GM18502 (cell line): ENCODE data around the gene NPTX1.

Experiments used
- ATAC-seq: cut with Tn5 transposase; IDR thresholded peaks from one replicate; pipeline ENCODE4 v1.9.1; 2021; ENCODE audit warnings: mild to moderate bottlenecking; ENCODE audit not compliant: unreplicated experiment, poor library complexity

Gene NPTX1

DNA sequence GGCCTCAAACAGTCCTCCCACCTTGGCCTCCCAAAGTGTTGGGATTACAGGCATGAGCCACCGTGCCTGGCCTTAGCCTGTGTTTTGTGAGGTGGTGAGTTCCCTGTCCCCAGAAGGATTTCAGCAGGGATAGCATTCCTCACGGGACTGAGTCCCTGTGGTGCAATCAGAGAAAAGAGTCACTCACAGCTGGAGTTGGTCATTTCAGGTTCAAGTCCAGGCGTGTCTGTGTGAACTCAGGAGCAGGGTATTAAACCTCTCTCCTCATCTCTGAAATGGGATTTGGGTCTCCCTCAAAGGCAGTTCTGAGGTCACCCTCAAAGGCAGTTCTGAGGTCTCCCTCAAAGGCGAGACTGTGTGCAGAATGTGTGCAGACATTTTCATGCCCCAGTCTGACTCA lies 28.6 kb downstream of the NPTX1 start:
- ATAC-seq: no peak

DNA sequence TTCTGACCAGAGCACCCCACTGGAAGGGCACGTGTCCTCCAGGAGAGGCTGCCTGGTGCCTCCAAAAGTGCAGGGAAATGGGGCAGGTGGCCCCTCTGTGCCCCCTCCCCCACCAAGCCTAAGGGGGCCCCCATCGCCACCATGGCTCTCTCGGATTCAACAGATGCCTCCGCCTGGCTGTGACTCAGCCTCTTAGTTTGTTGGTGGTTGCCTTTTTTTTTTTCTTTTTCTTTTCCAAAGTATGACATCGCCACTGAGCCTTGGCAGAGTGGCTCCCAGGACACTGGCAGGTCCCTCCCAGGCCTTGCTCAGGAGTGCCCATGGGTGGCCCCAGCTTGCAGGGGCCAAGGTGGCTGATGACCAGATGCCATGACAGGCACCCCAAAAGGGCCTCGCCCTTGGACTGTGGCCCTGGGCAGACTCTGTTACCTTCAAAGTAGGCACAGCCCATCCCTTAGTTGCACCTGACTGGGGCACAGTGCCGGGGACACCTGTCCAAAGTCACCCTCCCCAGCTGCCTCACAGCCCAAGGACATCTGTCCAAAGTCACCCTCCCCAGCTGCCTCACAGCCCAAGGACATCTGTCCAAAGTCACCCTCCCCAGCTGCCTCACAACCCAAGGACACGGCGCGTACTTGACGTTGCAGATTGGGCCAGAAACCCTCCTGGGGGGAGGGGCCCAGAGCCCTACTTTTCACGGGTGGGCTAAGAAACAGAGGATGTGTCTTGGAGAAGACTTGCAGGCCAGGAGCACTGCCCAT lies 29.6 kb downstream of the NPTX1 start:
- ATAC-seq: no peak

DNA sequence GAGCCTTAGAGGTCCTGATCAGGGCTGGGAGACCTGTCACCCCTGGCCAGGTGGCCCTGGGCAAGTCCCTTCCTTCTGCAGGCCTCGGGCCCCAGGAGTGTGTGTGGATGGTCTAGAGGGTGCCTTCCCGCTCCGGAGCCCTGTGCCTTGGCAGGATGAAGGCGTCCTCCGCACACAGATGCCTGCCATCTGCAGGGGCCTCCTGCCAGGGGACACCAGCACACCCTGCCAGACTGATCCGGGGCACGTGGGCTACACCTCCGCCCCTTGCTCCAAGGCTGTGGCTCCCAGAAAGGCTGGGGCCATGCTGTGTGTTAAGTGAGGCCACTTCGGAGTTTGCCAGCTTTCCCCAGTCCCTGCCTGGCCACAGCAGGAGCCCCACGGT lies 30.7 kb downstream of the NPTX1 start:
- ATAC-seq: no peak

DNA sequence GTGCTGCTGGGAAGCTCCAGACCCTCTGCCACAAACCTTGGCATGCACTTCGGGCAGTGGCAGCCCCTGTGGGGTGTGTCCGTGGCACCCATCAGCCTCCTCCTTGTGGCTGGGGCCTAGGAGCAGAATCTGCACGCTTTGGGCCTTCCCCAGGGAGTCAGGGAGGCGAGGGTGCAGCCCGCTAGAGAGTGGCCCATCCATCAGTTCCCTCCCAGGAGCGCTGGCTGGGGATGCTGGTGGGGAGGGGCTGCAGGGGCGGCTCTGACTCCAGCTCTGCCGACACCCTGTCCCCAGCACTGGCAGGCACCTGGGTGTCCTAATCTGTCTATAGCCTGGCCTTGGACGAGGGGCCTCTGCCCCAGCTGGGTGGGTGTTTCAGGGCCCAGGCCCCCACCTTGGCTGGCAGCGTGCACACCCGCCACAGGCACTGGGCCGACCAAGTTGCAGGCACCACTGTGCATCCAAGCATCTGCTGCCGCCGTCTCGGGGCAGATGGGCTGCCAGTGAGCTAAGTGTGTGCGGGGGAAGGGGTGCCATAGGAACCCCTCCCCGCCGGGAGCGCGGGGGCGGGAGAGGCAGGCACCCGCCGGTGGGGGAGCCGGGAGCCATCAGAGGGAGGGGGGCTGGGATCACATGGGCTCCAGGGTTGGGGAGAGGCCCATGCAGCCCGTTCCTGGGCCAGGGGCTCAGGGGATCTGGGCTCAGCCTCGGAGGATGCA lies 31.2 kb downstream of the NPTX1 start:
- ATAC-seq: no peak

DNA sequence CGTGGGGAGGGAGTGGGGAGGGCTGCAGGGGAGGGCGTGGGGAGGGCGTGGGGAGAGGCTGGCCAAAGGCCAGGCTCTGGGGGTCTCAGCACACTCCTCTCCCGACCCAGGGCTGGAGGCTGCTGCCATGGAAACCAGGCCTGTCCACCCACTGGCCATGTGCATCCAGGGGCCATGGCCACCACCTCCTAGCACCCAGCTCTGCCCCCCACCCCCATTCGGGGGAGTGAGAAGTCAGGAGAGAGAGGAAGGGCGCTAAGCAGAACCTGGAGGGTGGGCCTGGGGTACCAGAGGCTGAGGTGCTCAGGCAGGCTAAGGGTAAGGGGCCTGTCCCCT lies 31.8 kb downstream of the NPTX1 start:
- no peak for ATAC-seq

DNA sequence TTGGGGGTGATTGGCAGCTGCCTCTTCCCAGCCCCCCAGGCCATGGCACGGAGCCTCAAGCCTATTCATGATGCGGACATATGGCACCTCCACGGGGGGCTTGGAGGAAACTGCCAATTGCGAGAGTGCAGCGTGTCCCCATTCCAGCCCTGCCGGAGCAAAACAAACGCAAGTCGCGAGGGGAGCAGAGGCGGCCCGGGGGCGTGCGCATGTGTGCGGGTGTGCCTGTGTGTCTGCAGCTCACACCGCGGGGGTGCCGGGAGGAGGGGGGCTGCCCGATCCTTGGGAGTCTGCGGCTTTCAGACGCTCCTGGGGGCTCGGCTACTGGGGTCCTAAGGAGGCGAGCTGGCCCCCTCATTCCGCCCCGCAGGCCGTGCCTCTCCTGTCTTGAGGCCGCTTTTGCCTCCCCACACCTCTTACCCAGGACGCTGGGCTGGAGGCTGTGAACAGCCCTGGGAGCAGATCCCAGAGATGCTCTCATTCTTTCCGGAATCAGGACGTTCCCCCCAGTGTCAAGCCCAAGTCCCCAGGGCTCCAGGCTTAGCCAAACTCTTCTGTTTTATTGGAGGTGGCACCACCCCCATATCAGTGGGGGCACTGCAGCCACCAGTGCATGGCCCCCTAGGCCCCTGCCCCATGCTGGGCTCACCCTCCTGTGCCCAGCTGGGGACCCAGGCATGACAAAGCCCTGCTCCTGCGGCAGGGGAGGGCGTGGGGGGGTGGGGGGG lies 32.3 kb downstream of the NPTX1 start:
- no peak for ATAC-seq

DNA sequence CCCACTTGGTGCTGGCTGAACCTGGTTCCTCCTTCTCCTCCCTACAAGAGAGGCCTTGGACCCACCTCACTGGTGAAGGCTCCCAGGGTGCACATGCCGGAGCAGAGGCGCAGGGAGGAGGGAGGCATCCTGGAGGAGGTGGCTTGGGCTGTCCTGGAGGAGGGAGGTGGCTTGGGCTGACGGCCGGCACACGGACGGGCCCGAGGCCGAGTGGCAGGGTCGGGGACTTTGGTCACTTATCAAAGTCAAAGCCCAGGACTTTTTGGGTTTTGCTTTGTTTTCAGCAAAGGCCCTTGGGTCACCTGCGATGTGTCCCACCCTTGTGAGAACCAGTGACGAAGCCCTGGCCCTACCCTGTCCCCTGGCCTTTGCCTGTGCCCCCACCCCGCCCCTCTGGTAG lies 32.9 kb downstream of the NPTX1 start:
- no peak for ATAC-seq

DNA sequence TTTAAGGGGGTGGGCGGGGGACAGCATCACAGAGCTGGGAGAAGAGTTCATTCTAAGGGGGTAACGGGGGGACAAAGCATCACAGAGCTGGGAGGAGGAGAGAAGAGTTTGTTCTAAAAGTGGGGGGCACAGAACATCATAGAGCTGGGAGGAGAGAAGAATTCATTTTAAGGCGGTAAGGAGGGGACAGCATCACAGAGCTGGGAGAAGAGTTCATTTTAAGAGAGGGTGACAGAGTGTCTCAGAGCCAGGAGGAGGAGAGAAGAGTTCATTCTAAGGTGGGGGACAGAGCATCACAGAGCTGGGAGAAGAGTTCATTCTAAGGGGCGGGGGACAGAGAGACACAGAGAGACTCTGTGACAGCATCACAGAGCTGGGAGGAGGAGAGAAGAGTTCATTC lies 33.6 kb downstream of the NPTX1 start:
- no peak for ATAC-seq

DNA sequence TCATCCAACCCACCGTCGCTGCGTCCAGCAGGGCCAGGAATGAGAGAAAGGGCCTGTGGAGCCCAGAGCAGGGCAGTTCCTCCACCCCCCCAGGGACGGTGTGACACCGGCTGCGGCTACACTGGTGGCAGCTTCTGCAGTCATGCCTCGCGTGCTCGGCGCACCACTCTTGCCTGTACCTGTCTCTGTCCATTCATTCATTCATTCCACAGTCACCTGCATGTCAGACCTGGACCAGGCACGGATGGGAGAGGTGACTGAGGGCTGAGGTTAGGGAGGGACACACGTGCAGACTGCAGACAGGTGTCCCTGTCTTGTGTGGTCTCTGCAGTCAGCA lies 34.1 kb downstream of the NPTX1 start:
- no peak for ATAC-seq

DNA sequence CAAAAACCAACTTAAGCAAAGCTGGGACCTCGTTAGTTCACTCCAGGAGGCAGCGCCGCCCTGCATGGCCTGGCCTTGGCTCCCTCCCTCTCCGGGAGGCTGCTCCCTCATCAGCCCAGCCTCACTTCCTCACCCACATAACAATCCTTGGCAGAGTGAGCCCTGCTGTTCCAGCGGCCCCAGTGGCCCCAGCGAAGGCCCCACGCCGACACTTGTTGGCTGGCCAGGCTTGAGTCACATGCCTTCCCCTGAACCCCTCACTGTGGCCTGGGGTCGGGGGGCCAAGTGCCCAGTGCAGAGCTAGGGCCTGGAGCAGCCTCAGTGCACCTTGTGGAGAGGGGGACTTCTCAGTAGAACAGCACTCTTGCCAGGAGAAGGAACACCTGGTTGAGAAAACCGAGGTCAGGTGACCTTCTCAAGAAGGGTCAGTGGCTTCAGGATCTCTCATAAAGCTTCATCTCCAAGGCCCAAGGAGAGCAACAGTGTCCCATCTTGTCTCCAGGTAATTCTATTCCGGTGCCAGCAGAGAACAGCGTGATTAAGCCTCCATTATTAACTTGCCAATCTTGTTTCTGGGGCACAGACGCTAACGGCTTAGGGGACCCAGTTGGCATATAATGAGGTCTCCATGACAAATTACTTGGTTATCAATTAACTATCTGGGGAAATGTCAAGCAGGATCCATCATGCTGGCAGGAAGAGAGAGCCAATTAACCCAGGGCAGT lies 34.6 kb downstream of the NPTX1 start:
- ATAC-seq: no peak

DNA sequence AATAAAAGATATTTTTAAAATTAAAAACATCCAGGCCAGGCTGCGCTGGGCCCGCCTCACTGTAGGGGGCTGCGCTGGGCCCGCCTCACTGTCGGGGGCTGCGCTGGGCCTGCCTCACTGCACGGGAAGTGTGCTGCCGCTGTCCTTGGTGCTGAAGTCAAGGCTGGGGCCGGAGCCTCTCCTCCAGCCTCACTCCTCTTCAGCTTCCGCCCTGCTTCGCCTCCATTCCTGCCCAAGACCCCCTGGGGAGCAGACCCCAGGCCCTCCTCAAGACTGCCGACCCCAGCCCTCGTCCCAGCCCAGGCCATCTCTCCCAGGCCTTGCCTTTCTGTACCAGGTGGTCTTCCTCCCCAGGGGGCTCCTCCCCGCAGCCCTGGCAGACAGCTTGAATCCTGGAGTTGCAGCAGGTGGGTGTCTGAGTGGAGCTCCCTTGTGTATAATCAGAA lies 35.3 kb downstream of the NPTX1 start:
- no peak for ATAC-seq

DNA sequence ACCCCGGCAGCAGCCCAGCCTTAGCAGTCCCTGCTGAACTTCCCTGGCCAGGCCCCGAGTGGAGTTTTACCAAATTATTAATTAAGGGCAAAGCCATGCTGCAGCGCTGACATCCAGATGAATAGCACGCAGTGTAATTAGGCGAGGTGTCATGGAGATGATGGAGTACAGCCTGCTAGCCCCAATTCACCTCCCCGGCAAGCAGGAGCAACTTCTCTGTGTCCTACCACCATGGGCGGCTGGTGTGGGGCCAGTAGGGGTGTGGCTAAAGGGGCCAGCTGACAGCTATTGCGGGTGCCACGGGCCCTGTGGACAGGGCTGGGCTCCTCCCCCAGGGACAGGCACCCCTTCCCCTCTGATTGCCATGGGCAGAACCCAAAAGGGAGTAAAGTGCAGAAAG lies 36.9 kb downstream of the NPTX1 start:
- no peak for ATAC-seq

DNA sequence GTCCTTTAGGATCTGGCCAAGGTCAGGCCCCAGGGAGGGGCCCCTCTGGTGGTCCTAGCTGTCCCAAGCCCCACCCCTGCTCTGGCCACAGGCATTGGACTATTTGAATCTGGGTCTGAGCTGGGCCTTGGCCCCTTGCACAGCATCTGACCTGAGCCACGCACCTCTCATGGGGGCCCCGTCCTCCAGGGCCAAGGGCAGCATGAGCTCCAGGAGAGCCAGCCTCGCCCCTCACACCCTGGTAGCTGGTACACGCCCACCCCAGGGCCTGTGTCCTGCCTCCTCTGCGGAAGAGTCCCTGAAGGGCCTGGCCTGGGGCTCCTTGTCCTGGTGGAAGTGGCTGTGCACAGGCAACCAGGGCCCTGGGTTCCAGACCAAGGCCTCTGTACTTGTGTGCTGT lies 37.6 kb downstream of the NPTX1 start:
- ATAC-seq: no peak

DNA sequence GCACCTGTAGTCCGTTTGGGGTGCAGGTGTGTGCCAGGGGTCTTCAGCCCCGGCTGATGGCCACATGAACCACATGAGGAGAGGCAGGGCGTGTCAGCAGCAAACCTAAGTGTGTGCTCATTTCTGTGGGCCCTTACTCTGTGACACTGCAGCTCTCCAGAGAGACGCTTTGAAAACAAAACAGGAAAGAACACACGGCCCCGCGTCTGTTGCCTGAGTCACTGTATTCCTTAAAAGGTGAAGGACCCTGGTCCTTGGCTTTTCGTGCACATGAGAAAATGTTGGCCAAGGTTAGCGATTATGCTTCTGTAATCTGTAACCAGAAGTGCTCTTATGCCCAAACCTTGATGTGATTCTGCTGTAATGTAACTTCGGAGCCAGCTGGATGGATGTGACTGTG lies 38.9 kb downstream of the NPTX1 start:
- no peak for ATAC-seq

DNA sequence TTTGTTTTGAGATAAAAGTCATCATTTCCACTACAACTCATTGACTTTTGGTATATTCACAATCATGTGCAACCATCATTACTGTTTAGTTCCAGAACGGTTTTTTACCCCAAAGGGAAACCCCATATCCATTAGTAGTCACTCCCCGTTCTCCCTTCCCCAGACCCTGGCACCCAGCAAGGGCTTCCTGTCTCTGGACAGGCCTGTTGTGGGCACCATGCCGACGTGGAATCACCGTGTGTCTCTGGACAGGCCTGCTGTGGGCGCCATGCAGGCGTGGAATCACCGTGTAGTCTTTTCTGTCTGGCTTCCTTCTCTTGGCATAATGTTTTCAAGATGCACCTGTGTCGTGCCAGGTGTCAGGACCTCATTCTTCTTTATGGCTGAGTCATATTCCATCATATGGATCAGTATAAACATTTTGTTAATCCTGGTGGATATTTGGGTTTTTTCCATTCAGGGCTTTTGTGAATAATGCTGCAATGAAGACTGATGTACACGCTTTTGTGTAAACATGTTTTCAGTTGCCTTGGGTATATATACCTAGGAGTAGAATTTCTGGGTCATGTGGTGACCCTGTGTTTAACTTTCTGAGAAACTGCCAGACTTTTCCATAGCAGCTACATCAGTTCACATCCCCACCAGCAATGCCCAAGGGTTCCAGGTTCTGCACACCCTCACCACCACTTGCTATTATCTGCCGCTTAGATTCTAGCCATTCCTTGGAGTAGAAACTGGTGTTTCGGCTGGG lies 42.3 kb downstream of the NPTX1 start:
- no peak for ATAC-seq

DNA sequence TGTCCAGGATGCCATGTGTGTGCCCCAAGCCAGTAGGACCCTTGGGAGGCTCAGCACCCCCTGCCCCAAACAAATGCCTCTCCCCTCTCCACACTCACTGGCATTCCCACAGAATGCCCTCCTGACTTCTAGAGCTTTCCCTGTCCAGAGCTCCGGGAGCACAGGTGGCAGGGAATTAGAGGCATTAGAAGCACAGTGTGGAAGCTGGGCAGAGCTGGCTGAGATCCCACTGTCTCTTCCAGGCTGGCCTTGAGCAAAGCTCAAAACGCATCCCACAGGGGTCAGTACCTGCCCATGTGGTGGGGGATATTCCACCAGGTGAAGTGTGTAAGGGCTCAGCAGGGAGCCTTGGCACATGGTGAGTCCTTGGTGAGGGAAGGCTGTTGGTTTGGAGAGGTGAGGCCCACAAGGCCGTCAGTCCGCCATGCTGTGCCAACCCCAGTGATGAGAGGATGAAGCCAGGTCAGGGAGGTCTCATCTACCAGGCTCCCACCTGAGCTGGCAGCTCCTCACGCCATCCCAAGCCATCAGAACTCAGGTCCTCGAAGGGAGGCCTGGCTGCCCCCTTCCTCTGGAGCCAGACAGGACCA lies 43.4 kb downstream of the NPTX1 start:
- no peak for ATAC-seq

DNA sequence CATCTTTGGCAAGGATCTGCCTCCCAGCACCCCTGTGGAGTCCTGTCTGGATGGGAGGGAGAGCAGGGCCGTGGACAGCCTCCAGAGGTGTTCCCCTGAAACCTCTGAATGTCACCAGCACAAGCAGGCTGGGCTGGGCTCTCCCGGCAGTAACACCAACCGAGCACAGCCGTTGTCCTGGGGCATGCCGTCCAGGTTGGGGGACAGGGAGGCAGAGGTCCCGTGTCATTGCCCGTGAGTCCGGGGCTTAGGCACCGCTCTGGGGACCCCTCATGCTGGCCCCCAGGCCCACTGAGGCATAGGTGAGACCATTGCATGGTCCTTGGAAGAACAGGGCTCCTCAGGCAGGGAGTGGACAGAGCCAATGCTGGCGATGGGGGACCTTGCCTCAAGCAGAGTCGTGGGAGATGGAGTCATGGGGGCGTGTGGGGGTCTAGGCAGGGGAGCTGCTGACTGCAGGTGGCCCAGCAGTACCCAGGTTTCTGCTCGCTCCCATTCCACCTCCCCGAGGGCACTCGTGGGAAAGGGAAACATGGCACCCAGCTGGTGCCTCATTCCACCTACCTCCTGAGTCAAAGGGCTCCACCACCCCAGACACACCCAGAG lies 44.0 kb downstream of the NPTX1 start:
- no peak for ATAC-seq

DNA sequence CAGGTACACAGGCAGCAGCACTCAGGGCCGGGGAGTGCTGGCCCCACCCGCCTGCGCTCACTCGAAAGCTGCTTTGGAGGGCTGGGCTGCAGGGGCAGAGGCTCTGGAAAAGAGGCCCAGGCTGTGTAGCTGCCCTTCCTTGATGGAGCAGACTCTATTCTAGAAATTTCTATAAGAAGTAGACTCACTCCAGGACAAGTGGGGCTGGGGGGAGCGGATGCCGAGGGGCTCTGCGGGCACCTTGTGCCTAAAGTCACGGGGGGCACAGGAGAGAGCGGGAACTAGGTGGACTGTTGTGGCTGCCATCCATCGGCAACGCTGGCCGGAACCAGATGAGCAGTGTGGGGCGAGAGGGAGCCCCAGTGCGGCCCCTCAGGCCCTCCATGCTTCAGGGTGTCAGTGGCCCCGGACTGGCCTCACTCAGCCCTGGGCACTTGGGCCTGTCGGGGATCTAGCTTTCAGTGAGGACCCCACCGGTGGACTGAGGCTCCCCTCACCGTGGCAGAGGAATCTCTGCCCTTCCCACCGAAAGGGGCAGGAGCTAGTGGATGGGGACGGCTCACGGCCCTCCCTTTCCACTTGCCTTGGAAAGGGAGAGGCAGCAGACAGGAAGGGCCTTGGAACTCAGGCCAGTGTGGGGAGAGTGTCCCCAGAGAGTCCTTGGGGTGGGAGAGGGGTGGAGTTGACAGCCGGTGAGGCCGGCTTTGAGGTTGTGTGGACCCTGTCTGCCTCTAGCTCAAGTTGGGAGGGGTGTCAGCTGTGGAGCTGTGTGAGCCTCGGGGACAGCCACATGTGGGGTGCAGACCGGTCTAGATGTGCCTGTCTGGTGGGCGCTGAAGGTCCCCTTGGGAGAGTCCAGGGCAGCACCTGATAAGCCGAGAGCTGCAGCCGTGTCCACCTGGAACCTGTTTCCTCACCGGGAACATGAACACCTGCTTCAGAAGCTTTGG lies 44.9 kb downstream of the NPTX1 start:
- ATAC-seq: no peak
